ENCODE measurements around the gene FBXL15.

The FBXL15 gene

GRCh38 chr10:102431452-102432124 is 11.0 kb downstream of the FBXL15 start:
- H3K4me2 ChIP-seq (ENCODE audit: low read length) = peak overlapping the region; percentile 91
- WGBS (ENCODE audit: extremely low coverage, insufficient coverage, insufficient read length) = no CpG with 5 or more reads among the region's 4 CpGs
- H2BK5ac ChIP-seq (ENCODE audit: low read depth, low read length, poor library complexity) = no peak overlapping the region
- H3K9ac ChIP-seq (ENCODE audit: low read length) = peak overlapping the region; percentile 88
- no peak overlapping the region for H3K27ac ChIP-seq (ENCODE audit: low read depth, low read length)
- peak overlapping the region; percentile 70 for H2AK5ac ChIP-seq (ENCODE audit: low read length)
- peak overlapping the region; percentile 66 for H4K8ac ChIP-seq (ENCODE audit: low read depth, low read length)
- H2AFZ ChIP-seq (ENCODE audit: insufficient read depth, low read length, poor library complexity) = peak overlapping the region; percentile 27
- peak overlapping the region; percentile 71 for H3K14ac ChIP-seq (ENCODE audit: low read length)
- H3K18ac ChIP-seq (ENCODE audit: low read length) = peak overlapping the region; percentile 90
- H2BK120ac ChIP-seq (ENCODE audit: insufficient read depth, low read length, poor library complexity) = peak overlapping the region; percentile 18
- no peak overlapping the region for H3K23ac ChIP-seq (ENCODE audit: low read length)
- peaks cover 4% of the 10 kb centered on the region for H3K79me2 ChIP-seq (ENCODE audit: control insufficient read depth, insufficient read depth, low read length, poor library complexity)
- peak overlapping the region; percentile 37 for H3K4ac ChIP-seq (ENCODE audit: low read depth, low read length)
- DNase-seq = no peak
- H3K4me1 ChIP-seq (ENCODE audit: control insufficient read depth in 1 of 2, insufficient read depth in 2 of 2, low read length in 2 of 2) = peaks cover 10 to 24% of the 10 kb centered on the region in 2 experiments
- H3K36me3 ChIP-seq (ENCODE audit: control insufficient read depth in 1 of 2, insufficient read depth in 2 of 2, low read length in 2 of 2) = no peaks in the 10 kb centered on the region
- no peaks in the 10 kb centered on the region for H3K27me3 ChIP-seq (ENCODE audit: insufficient read depth, low read length)
- peak overlapping the region; percentile 20 for H2BK12ac ChIP-seq (ENCODE audit: low read length)
- peak overlapping the region; percentile 64 for H4K91ac ChIP-seq (ENCODE audit: low read depth, low read length)
- peak overlapping the region; percentile 88 for H3K4me3 ChIP-seq (ENCODE audit: low read depth, low read length)
- H3K79me1 ChIP-seq (ENCODE audit: low read length) = peaks cover 6% of the 10 kb centered on the region
- H4K12ac ChIP-seq (ENCODE audit: low read depth, low read length) = peak overlapping the region; percentile 92
- H3K9me3 ChIP-seq (ENCODE audit: insufficient read depth, low read depth, low read length) = no peaks in the 10 kb centered on the region

GRCh38 chr10:102432162-102432950 is 11.7 kb downstream of the FBXL15 start, which contains the start of gene CUEDC2:
Gene CUEDC2, minus strand, starts transcription at chr10:102432574. Its CDS starts 7,386 bp downstream, at chr10:102425188.
- peak within 1 kb of the TSS; percentile 41 for H2BK5ac ChIP-seq (ENCODE audit: low read depth, low read length, poor library complexity)
- no peaks in the 10 kb centered on the region for H3K36me3 ChIP-seq (ENCODE audit: control insufficient read depth in 1 of 2, insufficient read depth in 2 of 2, low read length in 2 of 2)
- peaks cover 10 to 24% of the 10 kb centered on the region in 2 experiments for H3K4me1 ChIP-seq (ENCODE audit: control insufficient read depth in 1 of 2, insufficient read depth in 2 of 2, low read length in 2 of 2)
- peak within 1 kb of the TSS; percentile 88 for H3K4me3 ChIP-seq (ENCODE audit: low read depth, low read length)
- peak within 1 kb of the TSS; percentile 71 for H3K14ac ChIP-seq (ENCODE audit: low read length)
- H3K27ac ChIP-seq (ENCODE audit: low read depth, low read length) = no peak within 1 kb of the TSS
- H3K79me1 ChIP-seq (ENCODE audit: low read length) = peaks cover 6% of the 10 kb centered on the region
- peaks cover 4% of the 10 kb centered on the region for H3K79me2 ChIP-seq (ENCODE audit: control insufficient read depth, insufficient read depth, low read length, poor library complexity)
- peak within 1 kb of the TSS; percentile 92 for H4K12ac ChIP-seq (ENCODE audit: low read depth, low read length)
- H3K4ac ChIP-seq (ENCODE audit: low read depth, low read length) = peak within 1 kb of the TSS; percentile 37
- no peak within 1 kb of the TSS for H3K23ac ChIP-seq (ENCODE audit: low read length)
- H3K9me3 ChIP-seq (ENCODE audit: insufficient read depth, low read depth, low read length) = no peaks in the 10 kb centered on the region
- peak; percentile 96 to 99 for DNase-seq
- H4K91ac ChIP-seq (ENCODE audit: low read depth, low read length) = peak within 1 kb of the TSS; percentile 64
- no peaks in the 10 kb centered on the region for H3K27me3 ChIP-seq (ENCODE audit: insufficient read depth, low read length)
- peak within 1 kb of the TSS; percentile 27 for H2AFZ ChIP-seq (ENCODE audit: insufficient read depth, low read length, poor library complexity)
- peak within 1 kb of the TSS; percentile 88 for H3K9ac ChIP-seq (ENCODE audit: low read length)
- H4K8ac ChIP-seq (ENCODE audit: low read depth, low read length) = peak within 1 kb of the TSS; percentile 66
- H3K18ac ChIP-seq (ENCODE audit: low read length) = peak within 1 kb of the TSS; percentile 90
- peak within 1 kb of the TSS; percentile 18 for H2BK120ac ChIP-seq (ENCODE audit: insufficient read depth, low read length, poor library complexity)
- H3K4me2 ChIP-seq (ENCODE audit: low read length) = peak within 1 kb of the TSS; percentile 91
- peak within 1 kb of the TSS; percentile 70 for H2AK5ac ChIP-seq (ENCODE audit: low read length)
- H2BK12ac ChIP-seq (ENCODE audit: low read length) = peak within 1 kb of the TSS; percentile 20
- WGBS (ENCODE audit: extremely low coverage, insufficient coverage, insufficient read length) = no CpG with 5 or more reads among the region's 52 CpGs

GRCh38 chr10:102433619-102434046 is 13.0 kb downstream of the FBXL15 start:
- H3K4me1 ChIP-seq (ENCODE audit: control insufficient read depth in 1 of 2, insufficient read depth in 2 of 2, low read length in 2 of 2) = peaks cover 10 to 24% of the 10 kb centered on the region in 2 experiments
- H2BK12ac ChIP-seq (ENCODE audit: low read length) = no peak overlapping the region
- no peak overlapping the region for H3K4me3 ChIP-seq (ENCODE audit: low read depth, low read length)
- no peak overlapping the region for H3K14ac ChIP-seq (ENCODE audit: low read length)
- H3K18ac ChIP-seq (ENCODE audit: low read length) = no peak overlapping the region
- no peak overlapping the region for H4K12ac ChIP-seq (ENCODE audit: low read depth, low read length)
- H2BK120ac ChIP-seq (ENCODE audit: insufficient read depth, low read length, poor library complexity) = no peak overlapping the region
- no peaks in the 10 kb centered on the region for H3K9me3 ChIP-seq (ENCODE audit: insufficient read depth, low read depth, low read length)
- H3K27ac ChIP-seq (ENCODE audit: low read depth, low read length) = no peak overlapping the region
- H3K4me2 ChIP-seq (ENCODE audit: low read length) = no peak overlapping the region
- H4K91ac ChIP-seq (ENCODE audit: low read depth, low read length) = no peak overlapping the region
- H2AK5ac ChIP-seq (ENCODE audit: low read length) = no peak overlapping the region
- H3K79me1 ChIP-seq (ENCODE audit: low read length) = peaks cover 6% of the 10 kb centered on the region
- no peak for DNase-seq
- peaks cover 4% of the 10 kb centered on the region for H3K79me2 ChIP-seq (ENCODE audit: control insufficient read depth, insufficient read depth, low read length, poor library complexity)
- no CpG with 5 or more reads among the region's 5 CpGs for WGBS (ENCODE audit: extremely low coverage, insufficient coverage, insufficient read length)
- no peak overlapping the region for H2BK5ac ChIP-seq (ENCODE audit: low read depth, low read length, poor library complexity)
- no peak overlapping the region for H3K4ac ChIP-seq (ENCODE audit: low read depth, low read length)
- H3K9ac ChIP-seq (ENCODE audit: low read length) = no peak overlapping the region
- H3K27me3 ChIP-seq (ENCODE audit: insufficient read depth, low read length) = no peaks in the 10 kb centered on the region
- no peak overlapping the region for H4K8ac ChIP-seq (ENCODE audit: low read depth, low read length)
- no peak overlapping the region for H2AFZ ChIP-seq (ENCODE audit: insufficient read depth, low read length, poor library complexity)
- no peaks in the 10 kb centered on the region for H3K36me3 ChIP-seq (ENCODE audit: control insufficient read depth in 1 of 2, insufficient read depth in 2 of 2, low read length in 2 of 2)
- H3K23ac ChIP-seq (ENCODE audit: low read length) = no peak overlapping the region

- H3K36me3 ChIP-seq (ENCODE audit: control insufficient read depth in 1 of 2, insufficient read depth in 2 of 2, low read length in 2 of 2) = no peaks in the 10 kb centered on the region
- no peak overlapping the region for H2BK5ac ChIP-seq (ENCODE audit: low read depth, low read length, poor library complexity)
- no peaks in the 10 kb centered on the region for H3K27me3 ChIP-seq (ENCODE audit: insufficient read depth, low read length)
- H3K14ac ChIP-seq (ENCODE audit: low read length) = no peak overlapping the region
- H3K4me2 ChIP-seq (ENCODE audit: low read length) = no peak overlapping the region
- H4K8ac ChIP-seq (ENCODE audit: low read depth, low read length) = peak overlapping the region; percentile 10
- no peaks in the 10 kb centered on the region for H3K9me3 ChIP-seq (ENCODE audit: insufficient read depth, low read depth, low read length)
- H3K27ac ChIP-seq (ENCODE audit: low read depth, low read length) = no peak overlapping the region
- no peak for DNase-seq
- H3K9ac ChIP-seq (ENCODE audit: low read length) = no peak overlapping the region
- no peak overlapping the region for H2AK5ac ChIP-seq (ENCODE audit: low read length)
- no peak overlapping the region for H4K12ac ChIP-seq (ENCODE audit: low read depth, low read length)
- no peak overlapping the region for H2BK12ac ChIP-seq (ENCODE audit: low read length)
- H3K79me2 ChIP-seq (ENCODE audit: control insufficient read depth, insufficient read depth, low read length, poor library complexity) = peaks cover 4% of the 10 kb centered on the region
- H3K4me3 ChIP-seq (ENCODE audit: low read depth, low read length) = no peak overlapping the region
- WGBS (ENCODE audit: extremely low coverage, insufficient coverage, insufficient read length) = no CpG with 5 or more reads among the region's 9 CpGs
- no peak overlapping the region for H2BK120ac ChIP-seq (ENCODE audit: insufficient read depth, low read length, poor library complexity)
- H4K91ac ChIP-seq (ENCODE audit: low read depth, low read length) = no peak overlapping the region
- no peak overlapping the region for H3K18ac ChIP-seq (ENCODE audit: low read length)
- H3K4ac ChIP-seq (ENCODE audit: low read depth, low read length) = no peak overlapping the region
- no peak overlapping the region for H3K23ac ChIP-seq (ENCODE audit: low read length)
- peaks cover 10 to 21% of the 10 kb centered on the region in 2 experiments for H3K4me1 ChIP-seq (ENCODE audit: control insufficient read depth in 1 of 2, insufficient read depth in 2 of 2, low read length in 2 of 2)
- H2AFZ ChIP-seq (ENCODE audit: insufficient read depth, low read length, poor library complexity) = peak overlapping the region; percentile 62
- peaks cover 6% of the 10 kb centered on the region for H3K79me1 ChIP-seq (ENCODE audit: low read length)
Measured at GRCh38 chr10:102434394-102435132, 13.9 kb downstream of the FBXL15 start.

Data from trophoblast cell (in vitro differentiated cells and primary cell).